ENCODE measurements around the gene CYSLTR1.

DNA sequence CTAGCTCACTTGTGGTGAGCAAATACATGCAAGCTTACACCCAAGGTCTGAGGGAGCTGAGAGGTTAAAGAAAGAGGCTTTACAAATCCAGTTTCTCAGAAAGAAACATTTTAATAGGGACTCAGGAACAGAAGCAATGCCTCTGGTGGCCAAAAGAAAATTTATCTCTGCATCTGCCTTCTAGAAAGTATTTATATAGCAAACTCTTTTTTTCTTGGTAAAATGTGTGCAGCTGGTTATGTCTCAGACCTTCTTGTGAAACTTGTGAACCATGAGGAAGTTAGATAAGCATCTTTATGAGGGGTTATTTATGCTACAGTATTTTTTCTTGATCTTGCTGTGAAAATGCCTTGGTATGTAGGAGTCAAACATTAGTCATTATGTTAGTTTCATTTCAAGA, 48.5 kb upstream of the CYSLTR1 start:
- TF ChIP-seq, protein P1, sequence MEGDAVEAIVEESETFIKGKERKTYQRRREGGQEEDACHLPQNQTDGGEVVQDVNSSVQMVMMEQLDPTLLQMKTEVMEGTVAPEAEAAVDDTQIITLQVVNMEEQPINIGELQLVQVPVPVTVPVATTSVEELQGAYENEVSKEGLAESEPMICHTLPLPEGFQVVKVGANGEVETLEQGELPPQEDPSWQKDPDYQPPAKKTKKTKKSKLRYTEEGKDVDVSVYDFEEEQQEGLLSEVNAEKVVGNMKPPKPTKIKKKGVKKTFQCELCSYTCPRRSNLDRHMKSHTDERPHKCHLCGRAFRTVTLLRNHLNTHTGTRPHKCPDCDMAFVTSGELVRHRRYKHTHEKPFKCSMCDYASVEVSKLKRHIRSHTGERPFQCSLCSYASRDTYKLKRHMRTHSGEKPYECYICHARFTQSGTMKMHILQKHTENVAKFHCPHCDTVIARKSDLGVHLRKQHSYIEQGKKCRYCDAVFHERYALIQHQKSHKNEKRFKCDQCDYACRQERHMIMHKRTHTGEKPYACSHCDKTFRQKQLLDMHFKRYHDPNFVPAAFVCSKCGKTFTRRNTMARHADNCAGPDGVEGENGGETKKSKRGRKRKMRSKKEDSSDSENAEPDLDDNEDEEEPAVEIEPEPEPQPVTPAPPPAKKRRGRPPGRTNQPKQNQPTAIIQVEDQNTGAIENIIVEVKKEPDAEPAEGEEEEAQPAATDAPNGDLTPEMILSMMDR (IDR thresholded peaks at IDR 0.05), result no peak
- no peak for TF ChIP-seq POLR2AphosphoS5 (IDR thresholded peaks at IDR 0.05)
